Measurements from ENCODE around the gene TNC. TPM values are rescaled to one million over a fixed set of nuclear protein-coding genes. Genes with fewer than 3 reads are reported as not detected.
A peak's percentile ranks its signal among the peaks of the same experiment; 100 is the strongest.

TNC gene
- total and polyA plus RNA-seq, 2 of the 4 experiments (the other 2 are of a cell fraction), result 192 to 253 TPM

- peak; percentile 45 for TF ChIP-seq RCOR1 (IDR thresholded peaks at IDR 0.05; ENCODE audit: insufficient replicate concordance, low read length)
These were observed 95.1 kb downstream of the TNC start (continued) for GRCh38 chr9:115022760-115023434.

- CTCF ChIA-PET, result interaction anchor here (0.6 kb wide), 1 partner anchor 30 kb away, joined by 3 read pairs; no protein-coding TSS in a partner anchor
- Histone ChIP-seq H3K56ac (ENCODE audit: extremely low read depth, insufficient read depth, low read length) (peak overlapping the region; percentile 82; the same call in 1 of the 2 replicates), H3K23ac (ENCODE audit: low read depth, low read length) (peak overlapping the region; percentile 82), H2BK5ac (ENCODE audit: low read depth, low read length, poor library complexity, severe bottlenecking) (peak overlapping the region; percentile 83), H4K91ac (ENCODE audit: insufficient read depth, low read depth, low read length) (peak overlapping the region; percentile 81), H2BK20ac (ENCODE audit: low read depth, low read length) (peak overlapping the region; percentile 81), H3K14ac (replicated peaks; ENCODE audit: low read depth, low read length) (peak overlapping the region; percentile 78), H3K9me3 (ENCODE audit: control insufficient read depth, insufficient read depth, low read length) (no peaks in the 10 kb centered on the region), H4K5ac (ENCODE audit: low read depth, low read length) (peak overlapping the region; percentile 82), H3K4me1 (ENCODE audit: control insufficient read depth, insufficient read depth, low read length) (peaks cover 20% of the 10 kb centered on the region), H3K27ac (ENCODE audit: insufficient read depth, low read length) (peak overlapping the region; percentile 89), H3K9me1 (ENCODE audit: insufficient read depth, low read length) (peaks cover 20% of the 10 kb centered on the region), H3K18ac (ENCODE audit: low read depth, low read length) (peak overlapping the region; percentile 82), H2BK120ac (ENCODE audit: low read depth, low read length) (peak overlapping the region; percentile 90), H3K9ac (ENCODE audit: low read depth, low read length) (peak overlapping the region; percentile 12; the same call in 1 of the 2 replicates), H3K4ac (ENCODE audit: low read depth, low read length) (peak overlapping the region; percentile 87), H3K36me3 (ENCODE audit: control insufficient read depth, insufficient read depth, low read length) (peaks cover 24% of the 10 kb centered on the region), H3K4me3 (ENCODE audit: insufficient read depth, low read depth, low read length) (no peak overlapping the region), H2AFZ (replicated peaks; ENCODE audit: low read length, poor library complexity) (peak overlapping the region; percentile 16), H2AK5ac (ENCODE audit: low read depth, low read length) (peak overlapping the region; percentile 77; the same call in 1 of the 2 replicates), H4K20me1 (ENCODE audit: insufficient read depth, low read length) (peaks cover under 1% of the 10 kb centered on the region; the same call in 1 of the 2 replicates), H3K79me1 (ENCODE audit: low read depth in 1 of 2, low read length in 2 of 2) (no peaks in the 10 kb centered on the region), H3K4me2 (ENCODE audit: low read depth, low read length) (peak overlapping the region; percentile 15; the same call in 1 of the 2 replicates), H3K27me3 (ENCODE audit: control insufficient read depth, insufficient read depth, low read length) (no peaks in the 10 kb centered on the region), H2AK9ac (replicated peaks; ENCODE audit: low read depth, low read length, poor library complexity) (peak overlapping the region; percentile 47), H2BK15ac (ENCODE audit: low read depth, low read length) (peak overlapping the region; percentile 43; the same call in 2 of the 3 replicates), H4K8ac (ENCODE audit: low read depth in 2 of 2, low read length in 2 of 2) (peak overlapping the region; percentile 13 to 69; a peak in 3 of 4 replicates)
- intact Hi-C loops (cut with micrococcal nuclease) (loop anchor here (5.0 to 10.0 kb wide), 3 partner anchors 194 to 584 kb away; no protein-coding TSS in a partner anchor), in situ Hi-C loops (cut with MboI; ENCODE audit: low sequenced_read_pairs) (loop anchor here (10.0 kb wide), 3 partner anchors 506 to 604 kb away; no protein-coding TSS in a partner anchor), dilution Hi-C loops (cut with HindIII; ENCODE audit: low sequenced_read_pairs, unreplicated experiment) (no loop called here)
- DNase-seq, result peak; percentile 97
- POLR2A ChIA-PET (ENCODE audit: unreplicated experiment), result no interaction called here
- peak; percentile 60 for ATAC-seq (ENCODE audit: low read depth)
- no TSS peak for BruUV-seq (replicated peaks)
- WGBS, 2 experiments (ENCODE audit: extremely low coverage in 2 of 2, insufficient read length in 1 of 2), result no CpG with 5 or more reads among the region's 8 CpGs
- no peak for TF ChIP-seq RCOR1 (IDR thresholded peaks at IDR 0.05; ENCODE audit: insufficient replicate concordance, low read length)
- no peak for TF ChIP-seq CHD1 (IDR thresholded peaks at IDR 0.05; ENCODE audit: low read depth, low read length)
- 0 out of 2 replicates have a peak, but pooled peaks have one; percentile 33 for TF ChIP-seq MXI1 (IDR thresholded peaks at IDR 0.05; ENCODE audit: borderline replicate concordance, low read depth, low read length)
- TF ChIP-seq FOS (IDR thresholded peaks at IDR 0.05; ENCODE audit: low read depth, low read length), result peak; percentile 43; the same call in 1 of the 2 replicates
- TF ChIP-seq CTCF (conservative IDR thresholded peaks at IDR 0.05; ENCODE audit: low read depth, low read length), result no peak
- TF ChIP-seq BHLHE40 (IDR thresholded peaks at IDR 0.05; ENCODE audit: low read depth, low read length), result no peak
- no peak for TF ChIP-seq USF2 (IDR thresholded peaks at IDR 0.05; ENCODE audit: low read depth, low read length)
- TF ChIP-seq ELK1 (IDR thresholded peaks at IDR 0.05; ENCODE audit: borderline replicate concordance, low read depth, low read length), result no peak
These were observed 99.2 kb downstream of the TNC start for GRCh38 chr9:115018547-115019435.

Measured in IMR-90 (cell line).